HG03521 (cell line): ENCODE results near the gene TMEM209.
"Not testable (repeated sequence)": the region's sequence is repeated elsewhere in the genome, so short reads cannot be mapped to it uniquely, and the experiment has no call there.

ENCODE experiments used
- ATAC-seq: cut with Tn5 transposase; IDR thresholded peaks from one replicate; pipeline ENCODE4 v1.9.1; 2021; ENCODE audit warnings: mild to moderate bottlenecking, moderate library complexity; ENCODE audit not compliant: unreplicated experiment

TMEM209 gene

DNA sequence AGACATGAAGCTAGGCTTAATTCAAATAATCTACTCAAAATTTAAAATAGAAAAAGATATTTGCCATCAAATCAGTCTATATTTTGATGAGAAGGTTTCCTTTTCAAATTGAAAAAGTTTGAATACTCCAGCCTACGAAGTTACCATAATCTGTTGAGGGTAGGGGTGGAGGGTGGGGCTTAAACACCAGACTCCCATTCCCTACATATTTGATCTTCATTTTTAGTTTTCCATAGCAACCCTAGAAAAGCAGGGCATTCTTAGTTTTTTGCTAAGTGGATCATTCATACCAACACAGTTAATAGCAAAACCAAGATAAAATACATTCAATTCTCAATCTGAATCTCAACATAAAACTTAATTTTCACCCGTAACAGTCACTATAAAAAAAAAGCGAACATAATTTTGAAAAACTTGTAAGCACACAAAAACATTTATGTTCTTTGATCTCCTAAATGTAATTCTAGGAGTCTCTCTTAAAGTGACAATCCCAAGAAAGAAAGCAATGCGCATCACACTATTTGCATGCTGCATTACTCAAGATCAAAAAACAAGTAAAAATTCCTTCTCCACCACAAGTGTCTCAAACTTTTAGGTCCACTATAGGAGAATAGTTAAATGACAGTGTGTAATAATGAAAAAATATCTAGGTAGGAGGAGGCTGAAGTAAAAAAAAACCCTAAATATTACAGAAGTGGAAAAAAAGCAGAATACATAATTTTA is 30.8 kb downstream of the TMEM209 start:
- no peak for ATAC-seq

DNA sequence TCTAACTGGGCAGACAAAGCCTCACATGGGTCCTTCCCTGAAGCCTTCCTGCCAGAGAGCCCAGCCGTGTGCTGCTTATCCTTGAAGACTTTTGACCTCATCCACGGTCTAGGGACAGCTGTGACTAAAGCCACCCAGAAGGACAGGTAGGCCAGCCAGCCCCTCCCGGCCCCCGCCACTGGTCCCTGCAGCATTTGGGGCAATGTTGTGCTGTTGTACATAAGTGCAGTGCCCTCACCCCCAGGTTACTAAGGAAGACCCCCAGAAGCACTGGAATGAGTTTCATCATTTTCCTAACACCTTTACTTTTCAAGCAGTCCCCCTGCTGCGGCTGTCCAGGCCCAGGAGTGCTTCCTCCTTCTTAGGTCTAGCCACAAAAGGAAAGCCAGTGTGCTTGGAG is 43.0 kb downstream of the TMEM209 start:
- no peak for ATAC-seq

DNA sequence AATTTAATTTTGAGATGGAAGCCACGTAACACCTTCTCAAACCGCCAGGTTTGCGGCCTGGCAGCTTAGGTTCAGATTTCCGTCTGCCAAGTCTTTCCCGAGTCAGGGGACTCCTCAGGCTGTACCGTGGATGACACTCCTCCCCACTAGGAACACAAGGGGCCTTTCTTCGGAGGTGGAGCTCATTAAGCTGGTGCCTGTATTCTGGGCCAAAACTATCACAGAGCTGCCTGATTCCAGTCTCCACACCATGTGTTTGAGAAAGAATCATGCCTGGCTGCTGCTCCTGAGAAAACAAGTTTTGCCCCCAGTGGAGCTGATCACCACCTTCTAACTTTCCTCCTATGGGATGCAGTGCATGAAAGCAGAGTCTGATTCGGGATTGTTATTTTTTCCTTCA is 44.8 kb downstream of the TMEM209 start:
- ATAC-seq = no peak

DNA sequence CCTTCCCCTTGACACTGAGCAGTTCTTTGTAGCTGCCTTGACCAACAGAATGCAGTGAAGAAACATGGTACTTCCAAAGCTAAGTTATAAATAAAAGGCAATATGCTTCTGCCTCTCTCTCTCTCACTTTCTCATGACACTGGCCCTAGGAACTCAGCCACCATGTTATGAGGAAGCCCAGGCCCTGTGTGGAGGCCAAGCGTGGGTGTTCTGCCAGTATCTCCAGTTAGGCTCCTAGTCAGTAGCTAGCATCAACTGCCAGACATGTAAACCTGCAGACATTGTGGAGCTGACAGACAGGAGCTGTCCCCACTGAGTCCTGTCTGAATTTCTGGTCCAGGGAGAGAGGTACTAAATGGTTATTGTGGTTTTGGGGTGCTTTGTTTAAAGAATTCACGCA is 45.2 kb downstream of the TMEM209 start:
- no peak for ATAC-seq

DNA sequence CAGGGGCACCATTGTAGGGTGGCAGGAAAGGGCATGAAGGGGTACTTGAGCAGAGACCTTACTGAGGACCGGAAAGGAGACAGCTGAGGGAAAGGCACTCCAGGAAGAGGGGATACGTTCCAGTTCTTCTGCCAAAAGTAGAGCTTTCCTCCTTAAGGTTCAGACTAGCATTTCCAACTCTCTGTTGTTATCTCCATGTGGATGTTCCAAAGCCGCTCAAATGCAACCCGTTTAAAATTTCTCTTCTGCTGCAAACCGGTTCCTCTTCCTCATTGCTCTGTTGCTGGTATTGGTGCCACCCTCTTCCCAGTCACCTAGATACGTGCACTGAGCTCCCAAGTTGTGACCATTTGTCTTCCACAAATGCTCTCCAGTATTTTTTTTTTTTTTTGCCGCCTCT is 47.5 kb downstream of the TMEM209 start:
- ATAC-seq = no peak

DNA sequence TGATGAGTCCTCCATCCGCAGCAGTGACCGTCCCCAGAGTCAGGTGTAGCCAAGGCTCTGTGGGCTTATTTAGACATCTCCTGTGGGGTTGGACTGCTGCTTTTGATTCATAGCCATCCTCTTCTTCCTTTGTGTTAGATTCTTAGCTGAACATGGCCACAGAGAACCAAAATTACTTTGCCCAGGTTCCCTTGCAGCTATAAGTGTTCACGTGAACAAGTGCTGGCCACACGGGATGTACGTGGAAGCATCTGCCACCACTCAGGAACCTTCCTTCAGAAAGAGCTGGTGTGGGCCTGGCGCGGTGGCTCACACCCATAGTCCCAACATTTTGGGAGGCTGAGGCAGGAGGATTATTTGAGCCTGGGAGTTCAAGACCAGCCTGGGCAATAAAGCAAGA is 49.1 kb downstream of the TMEM209 start:
- no peak for ATAC-seq

DNA sequence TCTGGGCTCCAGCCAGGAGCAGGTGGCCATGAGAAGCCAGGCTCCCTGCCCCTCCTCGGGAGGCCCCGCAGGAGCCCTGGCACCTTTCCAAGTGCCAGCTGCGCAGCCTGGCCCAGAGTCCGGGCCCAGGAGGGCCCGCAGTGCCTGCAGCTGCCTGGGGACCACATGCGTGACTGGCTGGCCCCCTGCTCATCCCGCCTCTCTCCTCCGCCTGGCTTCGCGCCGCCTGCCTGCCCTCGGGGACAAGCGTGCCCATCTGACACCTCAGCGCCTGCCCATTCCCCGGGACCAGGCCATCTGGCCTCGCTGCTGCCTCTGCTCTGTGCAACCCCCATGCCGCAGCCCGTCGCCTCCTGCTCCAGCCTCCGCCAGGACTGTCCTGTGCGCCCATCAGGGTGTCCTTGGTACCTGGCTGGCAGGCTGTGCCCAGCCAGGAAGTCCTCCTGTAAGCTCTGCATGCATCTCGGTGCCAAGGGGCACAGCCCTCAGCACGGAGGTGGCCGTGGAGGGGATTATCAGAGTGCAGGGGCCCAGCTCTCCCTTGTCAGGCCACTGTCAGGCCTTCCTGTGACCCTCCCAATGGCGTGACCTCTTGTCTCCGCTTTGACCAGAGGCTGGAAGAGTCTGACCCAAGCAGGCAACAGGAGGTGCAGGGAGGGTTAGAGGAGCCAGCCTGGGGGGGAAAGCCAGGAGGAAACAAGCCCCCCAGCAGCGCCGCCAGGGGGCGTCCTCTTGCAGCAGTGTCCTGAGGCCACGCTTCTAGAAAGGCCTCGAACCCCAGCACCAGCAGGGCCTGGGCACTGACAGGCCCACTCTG is 50.5 kb downstream of the TMEM209 start:
- no peak for ATAC-seq

DNA sequence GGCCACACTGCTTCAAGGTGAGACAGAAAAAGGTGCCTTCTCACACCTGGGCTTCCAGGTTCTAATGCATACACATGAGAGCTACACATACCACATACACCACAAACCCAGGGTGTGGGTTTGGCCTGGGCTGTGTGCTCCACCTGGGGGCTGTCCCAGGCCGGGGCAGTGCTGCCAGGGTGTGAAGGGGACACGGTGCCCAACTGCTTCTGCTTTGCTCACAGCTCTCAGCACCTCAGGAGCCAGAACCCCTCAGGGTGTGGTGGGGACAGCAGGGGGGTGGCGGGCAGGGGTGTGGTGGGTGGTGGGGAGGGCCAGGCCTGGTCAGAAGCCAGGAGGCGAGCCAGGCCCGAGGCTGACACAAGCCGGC is 51.1 kb downstream of the TMEM209 start:
- ATAC-seq = no peak

DNA sequence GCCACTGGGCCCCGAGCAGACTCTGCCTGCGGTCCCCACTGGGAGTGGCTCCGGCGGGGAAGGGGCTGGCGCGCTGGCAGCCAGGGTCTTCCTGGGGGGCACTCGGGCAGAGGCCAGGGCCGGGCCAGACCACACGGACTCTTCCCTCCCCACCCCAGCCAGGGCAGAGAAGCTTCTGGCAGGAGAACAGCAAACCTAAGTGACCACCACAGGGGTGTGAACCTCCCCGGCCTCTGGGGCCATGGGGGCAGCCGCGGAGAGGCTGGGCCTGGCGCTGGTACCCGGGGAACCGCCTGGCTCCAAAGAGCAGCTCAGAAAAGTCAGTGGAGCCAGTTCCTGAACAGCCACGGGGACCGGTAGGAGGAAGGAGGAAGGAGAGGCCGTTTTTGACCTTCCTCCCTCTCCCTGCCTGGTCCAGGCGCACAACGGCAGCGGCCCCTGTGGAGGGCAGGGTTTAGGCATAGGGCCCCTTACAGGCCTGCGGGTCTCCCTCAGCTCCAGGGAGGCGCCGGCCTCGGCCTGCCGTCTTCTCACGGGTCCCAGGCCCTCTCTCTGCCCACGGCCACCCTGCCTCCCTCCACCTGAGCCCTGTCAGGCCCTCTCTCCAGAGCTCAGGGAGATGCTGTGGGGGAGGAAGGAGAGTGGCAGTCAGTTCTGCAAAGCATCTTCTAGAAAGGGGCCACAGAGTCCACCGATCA is 51.8 kb downstream of the TMEM209 start:
- no peak for ATAC-seq

DNA sequence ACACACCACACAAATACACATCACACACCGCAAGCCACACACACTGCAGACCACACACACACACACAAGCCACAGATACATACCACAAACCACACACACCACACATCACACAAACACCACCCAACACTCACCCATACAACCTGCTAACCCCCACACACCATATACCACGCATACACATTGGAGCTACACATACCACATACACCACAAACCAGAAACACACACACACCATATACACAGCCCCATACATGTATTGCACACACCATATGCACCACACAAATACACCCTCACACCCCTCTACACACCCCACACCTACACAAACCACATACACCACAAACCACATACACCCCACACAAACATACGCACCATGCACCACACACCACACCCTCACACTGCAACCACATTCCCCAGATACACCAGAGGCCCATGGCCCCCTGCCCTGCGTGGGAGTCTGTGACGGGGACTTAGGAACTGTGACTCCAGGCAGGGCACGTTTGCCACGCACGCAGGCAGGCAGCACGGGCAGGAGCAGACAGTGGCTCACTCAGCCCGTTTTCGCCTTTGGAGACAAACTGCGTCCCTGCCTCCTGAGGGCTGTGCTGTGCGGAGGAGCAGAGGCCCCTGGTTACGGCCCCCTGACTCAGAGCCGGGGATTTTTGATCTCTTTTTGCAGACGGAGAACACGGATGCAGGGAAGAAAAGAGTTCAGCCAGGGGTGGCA is 52.6 kb downstream of the TMEM209 start:
- no peak for ATAC-seq

DNA sequence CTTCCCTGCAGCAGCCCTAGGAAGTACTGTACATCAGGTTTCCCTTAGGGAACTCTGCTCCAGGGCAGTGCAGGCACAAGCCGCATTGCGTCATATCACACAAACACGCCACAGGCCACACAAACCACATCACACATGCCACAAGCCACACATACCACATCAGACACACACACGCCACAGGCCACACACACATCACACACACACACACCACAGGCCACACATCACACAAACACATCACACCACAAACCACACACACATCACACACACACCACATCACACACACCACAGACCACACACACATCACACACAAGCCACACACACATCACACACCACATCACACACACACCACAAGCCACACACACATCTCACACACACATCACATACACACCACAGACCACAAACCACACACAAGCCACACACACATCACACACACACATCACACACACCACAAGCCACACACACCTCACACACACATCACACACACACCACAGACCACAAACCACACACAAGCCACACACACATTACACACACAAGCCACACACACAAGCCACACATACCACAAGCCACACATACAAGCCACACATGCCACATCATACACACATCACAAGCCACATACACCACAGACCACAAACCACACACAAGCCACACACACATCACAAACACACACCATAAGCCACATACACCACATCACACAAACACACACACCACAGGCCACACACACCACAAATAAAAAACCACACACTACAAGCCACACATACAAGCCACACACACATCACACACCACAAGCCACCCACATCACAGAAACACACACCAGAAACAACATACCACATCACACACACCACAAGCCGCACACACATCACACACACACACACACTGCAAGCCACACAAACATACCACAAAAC is 53.4 kb downstream of the TMEM209 start:
- no peak for ATAC-seq

DNA sequence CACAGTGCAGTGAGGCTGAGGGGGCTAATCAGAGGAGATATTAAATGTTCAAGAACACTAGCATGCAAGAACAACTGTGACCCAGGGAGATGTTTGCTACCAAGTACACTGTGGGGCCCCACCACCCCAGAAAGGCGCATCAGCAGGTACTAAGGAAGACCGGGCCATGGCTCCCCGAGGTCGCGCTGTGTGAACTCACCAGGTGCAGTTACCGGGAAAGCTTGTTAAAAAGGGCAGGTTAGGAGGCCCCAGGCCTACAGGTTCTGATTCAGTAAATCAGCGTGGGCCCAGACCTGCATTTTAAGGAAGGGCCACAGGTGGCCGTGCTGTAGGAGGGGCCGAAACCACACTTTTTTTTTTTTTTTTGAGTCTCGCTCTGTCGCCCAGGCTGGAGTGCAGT is 54.6 kb downstream of the TMEM209 start:
- no peak for ATAC-seq

DNA sequence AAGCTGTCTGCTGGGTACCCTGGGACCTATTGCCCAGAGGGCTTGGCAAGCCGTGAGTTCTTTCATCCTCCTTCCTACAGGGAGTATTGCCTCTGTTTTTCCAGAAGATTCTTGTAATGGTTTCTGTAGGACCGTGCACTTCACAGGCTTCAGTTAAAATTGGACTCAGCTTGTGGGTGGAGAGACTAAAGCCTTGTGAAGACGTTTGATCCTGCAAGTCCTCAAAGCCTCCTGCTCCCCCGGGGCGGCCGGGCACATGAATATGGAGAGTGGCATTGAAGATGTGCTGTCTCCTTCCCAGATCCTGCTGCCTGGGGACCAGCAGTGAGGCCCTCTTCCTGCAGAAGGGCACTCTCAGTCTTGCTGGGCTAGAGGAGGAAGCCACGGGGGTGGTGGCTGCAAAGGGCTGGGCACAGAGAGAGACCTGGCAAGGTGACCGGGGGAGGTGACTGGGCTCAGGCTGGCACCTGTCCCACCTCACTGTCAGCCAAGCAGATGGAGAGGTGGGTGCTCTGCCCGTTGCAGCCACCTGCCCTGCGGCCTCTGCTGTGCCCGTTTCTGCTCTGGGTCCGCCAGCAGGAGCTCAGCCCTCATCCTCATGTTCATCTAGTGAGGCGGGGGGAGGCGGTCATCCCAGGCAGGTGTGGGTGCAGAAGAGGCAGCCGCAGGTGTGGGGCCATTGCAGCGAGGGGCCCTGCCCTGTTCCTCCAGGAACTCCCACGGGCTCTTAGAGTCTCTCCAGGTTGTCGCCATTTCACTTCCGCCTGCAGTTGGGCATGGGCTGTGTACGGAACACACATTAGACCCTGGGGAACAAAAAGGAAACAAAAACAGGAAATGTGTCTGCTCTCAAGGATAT is 55.7 kb downstream of the TMEM209 start:
- no peak for ATAC-seq

DNA sequence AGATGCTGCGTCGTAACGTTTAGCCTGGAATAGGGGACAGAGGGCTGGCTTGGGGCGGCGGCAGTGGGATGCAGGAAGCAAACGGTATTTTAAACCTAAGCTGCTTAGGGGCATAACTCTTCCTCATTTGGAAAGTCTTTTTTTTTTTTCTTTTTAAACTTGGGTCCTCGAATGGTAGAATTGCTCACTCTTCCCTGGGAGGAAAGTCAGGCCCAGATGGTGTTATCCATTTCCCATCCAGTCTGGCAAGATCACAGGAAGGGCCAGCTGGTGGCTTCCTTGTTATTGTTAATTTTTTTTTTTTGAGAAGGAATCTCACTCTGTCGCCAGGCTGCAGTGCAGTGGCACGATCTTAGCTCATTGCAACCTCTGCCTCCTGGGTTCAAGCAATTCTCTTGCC is 56.6 kb downstream of the TMEM209 start:
- ATAC-seq = no peak

DNA sequence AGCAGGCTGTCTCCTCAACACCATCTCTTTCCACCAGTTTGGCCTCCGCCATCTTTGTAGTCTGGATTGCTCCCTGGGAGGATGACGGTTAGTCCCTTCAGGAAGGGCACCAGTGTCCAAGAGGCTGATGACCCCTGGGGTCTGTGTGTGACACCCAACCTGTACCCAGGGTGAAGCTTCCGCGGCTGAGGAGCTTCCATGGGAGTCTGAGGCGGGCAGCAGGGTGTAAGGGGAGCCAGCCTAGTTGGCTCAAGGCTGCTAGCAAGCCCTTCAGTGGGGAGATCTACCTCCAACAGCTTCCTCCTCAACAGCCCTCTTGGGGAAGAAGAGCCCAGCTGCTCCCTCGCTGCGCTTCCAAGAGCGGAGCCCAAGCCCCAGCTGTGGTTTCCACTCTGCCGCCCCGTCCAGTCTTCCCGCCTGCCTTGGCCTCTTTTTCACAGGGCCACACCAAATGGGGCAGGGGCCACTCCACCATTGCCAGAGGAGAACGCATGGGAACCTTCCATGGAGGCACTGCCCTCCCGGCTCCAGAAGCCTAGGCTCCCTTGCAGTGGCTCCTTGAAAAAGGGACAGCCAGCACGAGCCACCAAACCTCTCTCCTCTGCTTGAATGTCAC is 57.4 kb downstream of the TMEM209 start:
- no peak for ATAC-seq

DNA sequence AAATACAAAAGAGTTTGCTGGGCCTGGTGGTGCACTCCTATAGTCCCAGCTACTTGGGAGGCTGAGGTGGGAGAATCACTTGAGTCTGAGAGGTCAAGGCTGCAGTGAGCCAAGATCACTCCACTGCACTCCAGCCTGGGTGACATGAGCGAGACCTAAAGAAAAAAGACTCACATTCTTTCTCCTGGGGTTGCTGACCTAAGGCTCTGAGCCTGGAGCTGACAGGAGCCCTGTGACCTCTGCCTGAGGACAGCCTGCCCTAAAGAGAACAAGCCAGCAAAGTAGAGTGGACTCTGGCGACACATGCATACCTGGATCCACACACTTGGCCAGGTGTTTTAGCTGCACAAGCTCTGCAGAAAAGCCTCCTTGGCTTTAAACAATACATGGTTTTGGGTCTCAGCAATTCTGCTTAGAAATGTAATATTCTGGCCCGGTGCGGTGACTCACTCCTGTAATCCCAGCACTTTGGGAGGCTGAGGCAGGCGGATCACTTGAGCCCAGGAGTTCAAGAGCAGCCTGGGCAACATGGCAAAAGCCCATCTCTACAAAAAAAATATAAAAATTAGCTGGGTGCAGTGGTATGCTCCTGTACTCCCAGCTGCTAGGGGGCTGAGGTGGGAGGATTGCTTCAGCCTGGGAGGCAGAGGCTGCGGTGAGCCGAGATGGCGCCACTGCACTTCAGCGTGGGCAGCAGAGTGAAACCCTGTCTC is 58.4 kb downstream of the TMEM209 start:
- no peak for ATAC-seq

DNA sequence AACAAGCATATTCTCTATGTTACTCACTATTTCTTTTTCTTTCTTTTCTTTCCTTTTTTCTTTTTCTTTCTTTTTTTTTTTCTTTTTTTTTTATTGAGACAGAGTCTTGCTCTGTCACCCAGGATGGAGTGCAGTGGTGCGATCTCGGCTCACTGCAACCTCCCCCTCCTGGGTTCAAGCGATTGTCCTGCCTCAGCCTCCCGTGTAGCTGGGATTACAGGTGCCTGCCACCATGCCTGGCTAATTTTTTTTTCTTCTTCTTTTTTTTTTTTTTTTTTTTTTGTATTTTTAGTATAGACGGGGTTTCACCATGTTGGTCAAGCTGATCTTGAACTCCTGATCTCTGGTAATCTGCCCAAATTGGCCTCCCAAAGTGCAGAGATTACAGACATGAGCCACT is 59.1 kb downstream of the TMEM209 start:
- not testable (repeated sequence) for ATAC-seq

DNA sequence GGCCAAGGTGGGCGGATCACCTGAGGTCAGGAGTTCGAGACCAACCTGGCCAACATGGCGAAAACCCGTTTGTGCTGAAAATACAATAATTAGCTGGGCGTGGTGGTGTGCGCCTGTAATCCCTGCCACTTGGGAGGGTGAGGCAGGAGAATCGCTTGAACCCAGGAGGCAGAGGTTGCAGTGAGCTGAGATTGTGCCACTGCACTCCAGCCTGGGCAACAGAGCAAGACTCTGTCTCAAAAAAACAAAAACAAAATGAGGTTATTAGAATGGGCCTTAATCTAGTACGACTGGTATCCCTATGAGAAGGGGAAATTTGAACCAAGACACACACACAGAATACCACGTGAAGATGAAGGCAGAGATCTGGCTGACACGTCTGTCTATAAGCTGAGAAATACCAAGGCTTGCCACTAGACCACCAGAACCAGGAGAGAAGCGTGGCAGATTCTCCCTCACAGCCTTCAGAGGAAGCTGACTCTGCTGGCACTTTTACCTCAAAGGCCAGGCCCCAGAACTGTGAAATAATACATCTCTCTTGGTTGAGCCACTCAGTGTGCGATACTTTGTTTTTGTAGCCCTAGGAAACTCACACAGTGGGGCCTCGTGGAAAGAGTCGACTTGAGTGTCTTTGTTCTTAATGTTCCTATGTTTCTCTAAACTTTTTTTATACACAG is 59.6 kb downstream of the TMEM209 start:
- no peak for ATAC-seq
